ENCODE measurements around the gene FGB. TPM values are rescaled to one million over a fixed set of nuclear protein-coding genes. Genes with fewer than 3 reads are reported as not detected.

Gene FGB
- total RNA-seq, 1 experiment from 2014 or later, result 2.0 TPM

DNA sequence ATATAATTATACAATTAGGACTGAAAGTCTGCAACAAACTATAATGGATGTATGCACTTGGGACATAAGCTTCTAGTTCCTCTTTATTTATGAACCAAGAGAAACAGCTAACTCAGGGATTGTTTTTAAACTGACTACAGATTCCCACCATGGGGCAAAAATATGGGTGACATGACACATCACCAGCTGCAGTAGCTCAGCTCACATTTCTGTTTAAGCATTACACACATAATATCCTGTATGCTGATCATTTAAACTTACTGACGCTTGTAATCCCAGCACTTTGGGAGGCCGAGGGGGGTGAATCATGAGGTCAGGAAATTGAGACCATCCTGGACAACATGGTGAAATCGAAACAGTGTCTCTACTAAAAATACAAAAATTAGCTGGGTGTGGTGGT lies 11.5 kb downstream of the FGB start:
- in situ Hi-C loops (cut with HindIII; ENCODE audit: low pct_unique_long_range_greater_than_20kb, low sequenced_read_pairs), result no loop called here
- no peaks in the 10 kb centered on the region for H3K4me1 ChIP-seq (ENCODE audit: control insufficient read depth, insufficient read depth, low read length)
- TF ChIP-seq TCF7L2 (IDR thresholded peaks at IDR 0.05; ENCODE audit: low read depth, low read length) (no peak), SIN3A (IDR thresholded peaks at IDR 0.05; ENCODE audit: borderline replicate concordance, insufficient read depth, low read depth, low read length) (no peak), CTCF (IDR thresholded peaks at IDR 0.05) (no peak)
- H3K27me3 ChIP-seq (ENCODE audit: control insufficient read depth, insufficient read depth, low read length), result no peaks in the 10 kb centered on the region
- no peak overlapping the region for H3K27ac ChIP-seq (ENCODE audit: low read length)
- H3K9me3 ChIP-seq (ENCODE audit: control insufficient read depth, insufficient read depth, low read depth, low read length), result no peaks in the 10 kb centered on the region
- DNase-seq (ENCODE audit: low read depth, low spot score) (no peak), ATAC-seq (no peak)
- ChIA-PET POLR2A (no interaction called here), CTCF (no interaction called here)
- no peaks in the 10 kb centered on the region for H3K36me3 ChIP-seq (ENCODE audit: control insufficient read depth, insufficient read depth, low read length)
- BruUV-seq (replicated peaks), result no TSS peak
- H3K4me3 ChIP-seq (ENCODE audit: low read depth in 2 of 2, low read length in 2 of 2), result no peak overlapping the region
- intact Hi-C loops (cut with micrococcal nuclease; ENCODE audit: unreplicated experiment), result no loop called here

GRCh38 chr4:154577324-154577723 lies 14.5 kb downstream of the FGB start:
- Histone ChIP-seq H3K36me3 (ENCODE audit: control insufficient read depth, insufficient read depth, low read length) (no peaks in the 10 kb centered on the region), H3K27me3 (ENCODE audit: control insufficient read depth, insufficient read depth, low read length) (no peaks in the 10 kb centered on the region), H3K27ac (ENCODE audit: low read length) (no peak overlapping the region), H3K4me3 (ENCODE audit: low read depth in 2 of 2, low read length in 2 of 2) (no peak overlapping the region), H3K9me3 (ENCODE audit: control insufficient read depth, insufficient read depth, low read depth, low read length) (no peaks in the 10 kb centered on the region), H3K4me1 (ENCODE audit: control insufficient read depth, insufficient read depth, low read length) (no peaks in the 10 kb centered on the region)
- no TSS peak for BruUV-seq (replicated peaks)
- CTCF ChIA-PET, result no interaction called here
- POLR2A ChIA-PET, result no interaction called here
- no peak for ATAC-seq
- DNase-seq (ENCODE audit: low read depth, low spot score), result no peak
- TF ChIP-seq TCF7L2 (IDR thresholded peaks at IDR 0.05; ENCODE audit: low read depth, low read length) (no peak), CTCF (IDR thresholded peaks at IDR 0.05) (no peak)
- intact Hi-C loops (cut with micrococcal nuclease; ENCODE audit: unreplicated experiment), result no loop called here
- in situ Hi-C loops (cut with HindIII; ENCODE audit: low pct_unique_long_range_greater_than_20kb, low sequenced_read_pairs), result no loop called here

GRCh38 chr4:154578919-154579318 lies 16.1 kb downstream of the FGB start:
- no peak for TF ChIP-seq CTCF (IDR thresholded peaks at IDR 0.05)
- no peak for TF ChIP-seq TCF7L2 (IDR thresholded peaks at IDR 0.05; ENCODE audit: low read depth, low read length)
- TF ChIP-seq REST (IDR thresholded peaks at IDR 0.05; ENCODE audit: insufficient read depth in 1 of 2, low read depth in 2 of 2, low read length in 1 of 2), result no peak
- TF ChIP-seq POLR2AphosphoS5 (IDR thresholded peaks at IDR 0.05; ENCODE audit: low read depth, low read length), result no peak
- no peak for TF ChIP-seq SIN3A (IDR thresholded peaks at IDR 0.05; ENCODE audit: borderline replicate concordance, insufficient read depth, low read depth, low read length)
- no peak for ATAC-seq
- Histone ChIP-seq H3K36me3 (ENCODE audit: control insufficient read depth, insufficient read depth, low read length) (no peaks in the 10 kb centered on the region), H3K27me3 (ENCODE audit: control insufficient read depth, insufficient read depth, low read length) (no peaks in the 10 kb centered on the region), H3K27ac (ENCODE audit: low read length) (no peak overlapping the region), H3K9me3 (ENCODE audit: control insufficient read depth, insufficient read depth, low read depth, low read length) (no peaks in the 10 kb centered on the region), H3K4me3 (ENCODE audit: low read depth in 2 of 2, low read length in 2 of 2) (no peak overlapping the region), H3K4me1 (ENCODE audit: control insufficient read depth, insufficient read depth, low read length) (no peaks in the 10 kb centered on the region)
- DNase-seq (ENCODE audit: low read depth, low spot score), result no peak
- BruUV-seq (replicated peaks), result no TSS peak
- CTCF ChIA-PET, result no interaction called here
- in situ Hi-C loops (cut with HindIII; ENCODE audit: low pct_unique_long_range_greater_than_20kb, low sequenced_read_pairs), result no loop called here
- POLR2A ChIA-PET, result no interaction called here
- intact Hi-C loops (cut with micrococcal nuclease; ENCODE audit: unreplicated experiment), result no loop called here
